SH-SY5Y (cell line): Measurements from ENCODE around the gene ZNF823.

Source experiments
- GATA2 ChIP-seq: IDR thresholded peaks from 2 replicates; pipeline ENCODE4 v1.6.1; 2011; ENCODE audit warnings: mild to moderate bottlenecking, low read depth, low read length
- GATA3 ChIP-seq: IDR thresholded peaks from 2 replicates; pipeline ENCODE4 v1.6.1; 2011; ENCODE audit warnings: low read depth, mild to moderate bottlenecking, low read length, moderate library complexity

- TF ChIP-seq GATA3: no peak
- no peak for TF ChIP-seq GATA2
Observed at GRCh38 chr19:11705474-11705873, 33.3 kb downstream of the ZNF823 start.
